K562 (cell line): ENCODE results near the gene PXK. TPM values are rescaled to one million over a fixed set of nuclear protein-coding genes. Genes with fewer than 3 reads are reported as not detected.

Experiments
- ATAC-seq: fragments of 200-7000 bp; cut with Tn5 transposase; 3 replicates; pipeline ENCODE4 v1.9.1; 2020; ENCODE audit warnings: moderate library complexity
- BruUV-seq: library from RNA; stranded (reverse); fragments of 400-500 nt; replicated peaks from 2 replicates; lab custom pipeline; 2021; lab: Mats Ljungman, UMichigan
- CTCF ChIA-PET: fragments of 300-600 bp; formaldehyde crosslinking; extraction: SDS; loops from one replicate; lab custom pipeline; 2021; ENCODE audit warnings: low intra/inter-chr PET ratio; lab: Yijun Ruan, JAX
- POLR2A ChIA-PET: fragments of 300-600, 350-650 bp; sonication (Branson Sonifier 250); formaldehyde crosslinking; extraction: SDS; loops from one replicate; lab custom pipeline; 2021; ENCODE audit warnings: antibody characterized with exemption, inconsistent platforms; lab: Yijun Ruan, JAX
- DNase-seq, 4 experiments: peaks; one replicate each; pipeline versions ENCODE4 v3.0.0 to v3.0.0-alpha.2; 2011 to 2018; ENCODE audit warnings: low spot score in 3 of 4, mixed read lengths in 3 of 4; ENCODE audit errors: extremely low read depth in 1 of 4
- FAIRE-seq: peaks from 2 replicates; lab custom pipeline; 2011; peaks lifted over from hg19 to GRCh38; lab: Jason Lieb, UNC
- H2AFZ ChIP-seq: 2 replicates; pipeline ENCODE4 v1.6.0; 2011; ENCODE audit warnings: low read depth, low read length, control low read depth, inconsistent platforms
- H3K27ac ChIP-seq: fragments of 200-600 bp; 3 replicates; pipeline ENCODE4 v1.8.0; 2011; ENCODE audit warnings: low read depth, mild to moderate bottlenecking, control low read depth, inconsistent platforms, low read length, moderate library complexity, mixed read lengths; ENCODE audit errors: extremely low read depth
- H3K27me3 ChIP-seq, 2 experiments: fragments of 300-600 bp in 1 of 2; 2 replicates in 1 of 2; 3 replicates in 1 of 2; pipeline versions ENCODE4 v1.6.0 to v1.8.0; 2011; ENCODE audit warnings: inconsistent platforms in 2 of 2, low read length in 2 of 2, mild to moderate bottlenecking in 1 of 2, mixed read lengths in 1 of 2, moderate library complexity in 1 of 2; ENCODE audit not compliant: control insufficient read depth in 2 of 2, insufficient read depth in 2 of 2
- H3K36me3 ChIP-seq: fragments of 300-600 bp; 3 replicates; pipeline ENCODE4 v1.8.0; 2011; ENCODE audit warnings: mild to moderate bottlenecking, low read length, inconsistent platforms; ENCODE audit not compliant: control insufficient read depth, insufficient read depth
- H3K4me1 ChIP-seq, 2 experiments: fragments of 200-600 bp in 1 of 2; replicated peaks in 1 of 2; 2 replicates in 1 of 2; 3 replicates in 1 of 2; pipeline versions ENCODE4 v1.5.1 to v1.8.0; 2011; ENCODE audit warnings: inconsistent platforms in 2 of 2, low read length in 2 of 2, mild to moderate bottlenecking in 1 of 2, mixed read lengths in 1 of 2, moderate library complexity in 1 of 2; ENCODE audit not compliant: control insufficient read depth in 2 of 2, insufficient read depth in 2 of 2
- H3K4me2 ChIP-seq: 2 replicates; pipeline ENCODE4 v1.6.1; 2011; ENCODE audit warnings: low read length, control low read depth, inconsistent platforms, mixed read lengths; ENCODE audit not compliant: insufficient read depth
- H3K4me3 ChIP-seq: fragments of 200-600 bp; sonication (generic), shearing (Covaris generic); 2 replicates; pipeline ENCODE4 v1.5.1; 2016; ENCODE audit warnings: control low read depth, inconsistent platforms
- H3K79me2 ChIP-seq: fragments of 200-600 bp; 3 replicates; pipeline ENCODE4 v1.8.0; 2011; ENCODE audit warnings: low read length, inconsistent platforms; ENCODE audit not compliant: control insufficient read depth, insufficient read depth
- H3K9ac ChIP-seq, 2 experiments: 2 replicates each; pipeline versions ENCODE4 v1.6.0 to v1.6.1; 2011; ENCODE audit warnings: low read depth in 2 of 2, low read length in 2 of 2, control low read depth in 1 of 2, inconsistent platforms in 1 of 2, mild to moderate bottlenecking in 1 of 2, mixed read lengths in 1 of 2; ENCODE audit not compliant: insufficient read depth in 1 of 2
- H3K9me1 ChIP-seq: one replicate; pipeline ENCODE4 v1.6.0; 2011; ENCODE audit warnings: inconsistent platforms, mild to moderate bottlenecking, low read length, moderate library complexity; ENCODE audit not compliant: control insufficient read depth, insufficient read depth
- H3K9me3 ChIP-seq: replicated peaks from 2 replicates; pipeline ENCODE4 v1.5.1; 2011; ENCODE audit warnings: low read depth, low read length, inconsistent platforms; ENCODE audit not compliant: control insufficient read depth, insufficient read depth
- H4K20me1 ChIP-seq: replicated peaks from 2 replicates; pipeline ENCODE4 v1.6.1; 2011; ENCODE audit warnings: low read length, inconsistent platforms, mixed read lengths; ENCODE audit not compliant: control insufficient read depth, insufficient read depth
- GABPB1 ChIP-seq: sonication (generic); formaldehyde crosslinking; IDR thresholded peaks from 2 replicates; pipeline ENCODE4 v1.8.0; 2022; ENCODE audit warnings: mild to moderate bottlenecking, missing genetic modification reagents
- ILF3 ChIP-seq: fragments of 450-650 bp; IDR thresholded peaks from 2 replicates; pipeline ENCODE4 v1.6.1; 2018; ENCODE audit warnings: antibody characterized with exemption, mild to moderate bottlenecking, moderate library complexity, borderline replicate concordance
- NUFIP1 ChIP-seq: fragments of 450-650 bp; IDR thresholded peaks from 2 replicates; pipeline ENCODE4 v1.6.1; 2018; ENCODE audit not compliant: partially characterized antibody
- RBM25 ChIP-seq: fragments of 200-400 bp; formaldehyde crosslinking; IDR thresholded peaks from 2 replicates; pipeline ENCODE4 v1.6.1; 2018; ENCODE audit warnings: low read length, low read depth, moderate library complexity; ENCODE audit not compliant: severe bottlenecking
- SNRNP70 ChIP-seq: fragments of 200-400 bp; formaldehyde crosslinking; optimal IDR thresholded peaks from 2 replicates; pipeline ENCODE3; 2017; ENCODE audit warnings: low read depth, low read length
- TGIF2 ChIP-seq: sonication (generic); formaldehyde crosslinking; IDR thresholded peaks from 2 replicates; pipeline ENCODE4 v1.8.1; 2022; ENCODE audit warnings: mild to moderate bottlenecking, missing genetic modification reagents, moderate library complexity
- WGBS: fragments of 100-300 bp; shearing (Covaris generic); methylation state at CpG from one replicate; pipeline ENCODE4 v1.1.6; 2016; ENCODE audit warnings: low coverage, mixed read lengths; ENCODE audit not compliant: insufficient coverage; ENCODE audit errors: missing lambda C conversion rate; 5-methylcytosine and 5-hydroxymethylcytosine counted together
- in situ Hi-C: fragments of 300-500 bp; cut with MboI; formaldehyde crosslinking; loops from 4 replicates; pipeline ENCODE4 v1.15.0; 2018; ENCODE audit warnings: inconsistent platforms, mixed read lengths
- intact Hi-C: fragments of 100-400 bp; cut with micrococcal nuclease; formaldehyde crosslinking; loops from 2 replicates; pipeline ENCODE4 v1.14.2; 2022
- polyA plus RNA-seq, 8 experiments: library from polyadenylated mRNA; depleted of rRNA in 4 of 8; stranded (reverse) in 5 of 8; unstranded in 3 of 8; fragments of >200 nt; fragmentation: Nextera tagmentation in 2 of 8; fragmentation: Illumina TruSeq in 1 of 8; extraction: Ambion mirVana in 2 of 8; extraction: Trizol in 1 of 8; gene quantifications; 2 replicates each; pipeline versions ENCODE4 v1.2.1 to v1.2.3, GENCODE V29; 2011 to 2014; ENCODE audit warnings: inconsistent platforms in 1 of 8, missing spikeins in 1 of 8
- total RNA-seq, 7 experiments: library from RNA; depleted of rRNA in 6 of 7; stranded (reverse); fragments of >200 nt in 6 of 7; fragmentation: Illumina TruSeq in 2 of 7; extraction: Trizol in 2 of 7; gene quantifications; 2 replicates each; pipeline versions ENCODE4 v1.2.1 to v1.2.3, GENCODE V29; 2011 to 2021; ENCODE audit warnings: low replicate concordance in 1 of 7
- TF ChIP-seq, protein P1 (sequence below): fragments of 450-650 bp; IDR thresholded peaks from 2 replicates; pipeline ENCODE4 v1.6.1; 2016

PXK gene
- total and polyA plus RNA-seq, 9 of the 15 experiments (the other 6 are each of a cell fraction or from before 2014, with no cell fraction given) = 3.3 to 19.9 (median 11.3) TPM

DNA sequence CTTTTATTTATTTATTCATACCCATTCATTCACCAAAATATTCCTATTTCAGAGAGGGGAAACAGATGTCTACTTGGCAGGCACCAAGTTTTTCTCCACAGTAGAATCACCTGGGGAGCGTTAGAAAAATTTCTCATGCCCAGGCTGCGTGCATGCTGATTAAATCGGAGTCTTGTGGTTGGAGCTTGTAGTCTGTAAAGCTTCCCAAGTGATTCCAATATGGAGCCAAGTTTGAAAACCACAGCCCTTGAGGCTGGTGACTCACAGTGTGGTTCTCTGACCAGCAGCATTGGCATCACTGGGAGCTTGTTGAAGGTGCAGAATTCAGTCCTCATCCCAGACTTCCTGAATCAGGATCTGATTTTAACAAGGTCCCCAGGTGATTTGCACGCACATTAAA, 51.2 kb downstream of the PXK start:
- BruUV-seq = no TSS peak
- in situ Hi-C loops = no loop called here
- intact Hi-C loops = no loop called here
- WGBS = 75% methylated on average over 4 of the region's 4 CpGs
- H3K4me3 ChIP-seq = no peak overlapping the region
- no peak overlapping the region for H3K27ac ChIP-seq
- no peak for ATAC-seq
- TF ChIP-seq TGIF2 (no peak), ILF3 (no peak), RBM25 (no peak), NUFIP1 (no peak), SNRNP70 (no peak), GABPB1 (CRISPR knock-in tag) (no peak)
- TF ChIP-seq, protein P1, sequence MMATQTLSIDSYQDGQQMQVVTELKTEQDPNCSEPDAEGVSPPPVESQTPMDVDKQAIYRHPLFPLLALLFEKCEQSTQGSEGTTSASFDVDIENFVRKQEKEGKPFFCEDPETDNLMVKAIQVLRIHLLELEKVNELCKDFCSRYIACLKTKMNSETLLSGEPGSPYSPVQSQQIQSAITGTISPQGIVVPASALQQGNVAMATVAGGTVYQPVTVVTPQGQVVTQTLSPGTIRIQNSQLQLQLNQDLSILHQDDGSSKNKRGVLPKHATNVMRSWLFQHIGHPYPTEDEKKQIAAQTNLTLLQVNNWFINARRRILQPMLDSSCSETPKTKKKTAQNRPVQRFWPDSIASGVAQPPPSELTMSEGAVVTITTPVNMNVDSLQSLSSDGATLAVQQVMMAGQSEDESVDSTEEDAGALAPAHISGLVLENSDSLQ = no peak
- H3K9me3 ChIP-seq = no peaks in the 10 kb centered on the region
- H3K9me1 ChIP-seq = no peaks in the 10 kb centered on the region
- no peak overlapping the region for H3K9ac ChIP-seq
- H3K4me1 ChIP-seq = no peaks in the 10 kb centered on the region; a peak in 2 of 5 replicates
- no peaks in the 10 kb centered on the region for H3K36me3 ChIP-seq
- H3K4me2 ChIP-seq = no peak overlapping the region
- ChIA-PET POLR2A (interaction anchor here (0.6 kb wide), 1 partner anchor 42 kb away, joined by 3 read pairs; no protein-coding TSS in a partner anchor), CTCF (no interaction called here)
- no peaks in the 10 kb centered on the region for H3K27me3 ChIP-seq
- no peaks in the 10 kb centered on the region for H4K20me1 ChIP-seq
- FAIRE-seq = no peak
- H2AFZ ChIP-seq = no peak overlapping the region
- H3K79me2 ChIP-seq = no peaks in the 10 kb centered on the region
- no peak for DNase-seq
